Measurements from ENCODE around the gene B4GAT1.

The B4GAT1 gene

GRCh38 chr11:66339686-66340483, 7.5 kb downstream of the B4GAT1 start:
- TF ChIP-seq, protein P1, sequence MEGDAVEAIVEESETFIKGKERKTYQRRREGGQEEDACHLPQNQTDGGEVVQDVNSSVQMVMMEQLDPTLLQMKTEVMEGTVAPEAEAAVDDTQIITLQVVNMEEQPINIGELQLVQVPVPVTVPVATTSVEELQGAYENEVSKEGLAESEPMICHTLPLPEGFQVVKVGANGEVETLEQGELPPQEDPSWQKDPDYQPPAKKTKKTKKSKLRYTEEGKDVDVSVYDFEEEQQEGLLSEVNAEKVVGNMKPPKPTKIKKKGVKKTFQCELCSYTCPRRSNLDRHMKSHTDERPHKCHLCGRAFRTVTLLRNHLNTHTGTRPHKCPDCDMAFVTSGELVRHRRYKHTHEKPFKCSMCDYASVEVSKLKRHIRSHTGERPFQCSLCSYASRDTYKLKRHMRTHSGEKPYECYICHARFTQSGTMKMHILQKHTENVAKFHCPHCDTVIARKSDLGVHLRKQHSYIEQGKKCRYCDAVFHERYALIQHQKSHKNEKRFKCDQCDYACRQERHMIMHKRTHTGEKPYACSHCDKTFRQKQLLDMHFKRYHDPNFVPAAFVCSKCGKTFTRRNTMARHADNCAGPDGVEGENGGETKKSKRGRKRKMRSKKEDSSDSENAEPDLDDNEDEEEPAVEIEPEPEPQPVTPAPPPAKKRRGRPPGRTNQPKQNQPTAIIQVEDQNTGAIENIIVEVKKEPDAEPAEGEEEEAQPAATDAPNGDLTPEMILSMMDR (conservative IDR thresholded peaks at IDR 0.05; ENCODE audit: low read length), result no peak
- no peak for TF ChIP-seq EZH2phosphoT487 (IDR thresholded peaks at IDR 0.05; ENCODE audit: borderline replicate concordance)
- no peak overlapping the region for H3K9ac ChIP-seq (ENCODE audit: low read depth, low read length, poor library complexity, severe bottlenecking)

GRCh38 chr11:66339162-66339675, 8.2 kb downstream of the B4GAT1 start:
- no peaks in the 10 kb centered on the region for H3F3A ChIP-seq (ENCODE audit: low read depth)
- H3K36me3 ChIP-seq (ENCODE audit: insufficient read depth, low read length), result peaks cover 15% of the 10 kb centered on the region; the same call in 1 of the 2 replicates
- peaks cover 13% of the 10 kb centered on the region for H3K4me1 ChIP-seq (ENCODE audit: insufficient read depth, low read length, poor library complexity, severe bottlenecking)
- peaks cover 15% of the 10 kb centered on the region for H3K79me2 ChIP-seq (ENCODE audit: insufficient read depth, low read length)
- no peak overlapping the region for H3K4me2 ChIP-seq (ENCODE audit: low read depth, low read length, poor library complexity, severe bottlenecking)
- H4K20me1 ChIP-seq (ENCODE audit: insufficient read depth, low read length, poor library complexity, severe bottlenecking), result peaks cover 1% of the 10 kb centered on the region
- TF ChIP-seq EZH2phosphoT487 (IDR thresholded peaks at IDR 0.05; ENCODE audit: borderline replicate concordance), result no peak
- TF ChIP-seq, protein P1 (conservative IDR thresholded peaks at IDR 0.05; ENCODE audit: low read length), result no peak
- H3K9me2 ChIP-seq (replicated peaks; ENCODE audit: low read depth, low read length), result no peaks in the 10 kb centered on the region
- H3K4me3 ChIP-seq (ENCODE audit: low read length, poor library complexity, severe bottlenecking), result no peak overlapping the region
- no peaks in the 10 kb centered on the region for H3K9me3 ChIP-seq (ENCODE audit: insufficient read depth, low read depth, low read length)
- H3K9ac ChIP-seq (ENCODE audit: low read depth, low read length, poor library complexity, severe bottlenecking), result no peak overlapping the region
- H3K27me3 ChIP-seq (ENCODE audit: insufficient read depth, low read length, poor library complexity, severe bottlenecking), result no peaks in the 10 kb centered on the region
- H2AFZ ChIP-seq (ENCODE audit: low read length), result no peak overlapping the region

More at GRCh38 chr11:66339686-66340483, 7.5 kb downstream of the B4GAT1 start:
- no peak overlapping the region for H3K4me3 ChIP-seq (ENCODE audit: low read length, poor library complexity, severe bottlenecking)
- H3K9me3 ChIP-seq (ENCODE audit: insufficient read depth, low read depth, low read length), result no peaks in the 10 kb centered on the region
- H3K27me3 ChIP-seq (ENCODE audit: insufficient read depth, low read length, poor library complexity, severe bottlenecking), result no peaks in the 10 kb centered on the region
- no peak overlapping the region for H3K4me2 ChIP-seq (ENCODE audit: low read depth, low read length, poor library complexity, severe bottlenecking)
- no peak overlapping the region for H2AFZ ChIP-seq (ENCODE audit: low read length)
- no peaks in the 10 kb centered on the region for H3F3A ChIP-seq (ENCODE audit: low read depth)
- H4K20me1 ChIP-seq (ENCODE audit: insufficient read depth, low read length, poor library complexity, severe bottlenecking), result peaks cover 7% of the 10 kb centered on the region
- H3K9me2 ChIP-seq (replicated peaks; ENCODE audit: low read depth, low read length), result no peaks in the 10 kb centered on the region
- peaks cover 17% of the 10 kb centered on the region for H3K4me1 ChIP-seq (ENCODE audit: insufficient read depth, low read length, poor library complexity, severe bottlenecking)
- H3K79me2 ChIP-seq (ENCODE audit: insufficient read depth, low read length), result peaks cover 22% of the 10 kb centered on the region
- peaks cover 15% of the 10 kb centered on the region; the same call in 1 of the 2 replicates for H3K36me3 ChIP-seq (ENCODE audit: insufficient read depth, low read length)

DNA sequence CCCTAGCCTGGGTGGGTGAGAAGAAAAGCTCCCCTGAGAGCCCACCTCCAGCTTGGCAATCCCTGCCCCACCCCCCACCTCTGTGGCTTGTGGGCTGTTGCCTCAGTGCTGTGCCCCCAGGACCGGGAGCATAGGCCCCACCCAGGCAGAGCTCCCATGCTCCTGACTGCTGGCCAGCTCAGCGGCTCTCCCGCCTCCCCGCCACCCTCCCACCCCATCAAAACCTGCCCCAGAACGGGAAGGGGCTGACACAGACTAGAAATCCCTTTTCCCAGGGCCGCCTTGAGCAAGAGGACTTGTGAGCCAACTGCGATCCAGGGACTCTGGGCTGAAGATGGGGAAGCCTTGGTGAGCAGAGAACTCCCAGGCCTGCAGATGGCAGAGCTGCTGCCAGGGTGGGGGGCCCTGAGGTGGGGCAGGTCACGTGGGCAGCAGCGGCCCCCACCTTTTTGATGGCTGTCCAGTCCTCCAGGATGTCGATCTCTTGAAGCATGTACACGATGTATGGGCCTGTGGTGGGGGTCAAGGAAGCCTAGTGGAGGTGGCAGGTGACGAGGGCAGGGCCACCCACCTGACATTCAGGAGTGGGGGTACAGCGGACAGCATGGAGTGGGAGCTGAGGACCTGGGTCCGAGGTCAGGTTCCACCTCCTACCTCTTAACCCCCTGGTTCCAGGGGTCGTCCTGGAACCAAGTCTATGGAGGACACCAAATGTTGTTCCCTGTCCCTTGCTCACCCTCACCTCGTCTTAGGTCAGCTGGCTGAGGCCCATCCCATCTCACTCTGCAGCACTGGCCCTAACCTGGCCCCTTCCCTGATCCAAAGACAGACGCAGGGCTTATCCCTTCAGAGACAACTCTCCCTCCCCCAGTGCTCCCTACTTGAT, 8.9 kb downstream of the B4GAT1 start:
- TF ChIP-seq, protein P1 (conservative IDR thresholded peaks at IDR 0.05; ENCODE audit: low read length), result no peak
- TF ChIP-seq EZH2phosphoT487 (IDR thresholded peaks at IDR 0.05; ENCODE audit: borderline replicate concordance), result no peak
- H2AFZ ChIP-seq (ENCODE audit: low read length), result no peak overlapping the region
- peaks cover 8% of the 10 kb centered on the region; the same call in 1 of the 2 replicates for H3K79me2 ChIP-seq (ENCODE audit: insufficient read depth, low read length)
- H3K4me1 ChIP-seq (ENCODE audit: insufficient read depth, low read length, poor library complexity, severe bottlenecking), result peaks cover 8% of the 10 kb centered on the region
- H4K20me1 ChIP-seq (ENCODE audit: insufficient read depth, low read length, poor library complexity, severe bottlenecking), result no peaks in the 10 kb centered on the region
- H3K4me3 ChIP-seq (ENCODE audit: low read length, poor library complexity, severe bottlenecking), result no peak overlapping the region
- peaks cover 15% of the 10 kb centered on the region; the same call in 1 of the 2 replicates for H3K36me3 ChIP-seq (ENCODE audit: insufficient read depth, low read length)
- no peaks in the 10 kb centered on the region for H3K27me3 ChIP-seq (ENCODE audit: insufficient read depth, low read length, poor library complexity, severe bottlenecking)
- H3F3A ChIP-seq (ENCODE audit: low read depth), result no peaks in the 10 kb centered on the region
- no peaks in the 10 kb centered on the region for H3K9me3 ChIP-seq (ENCODE audit: insufficient read depth, low read depth, low read length)
- H3K4me2 ChIP-seq (ENCODE audit: low read depth, low read length, poor library complexity, severe bottlenecking), result no peak overlapping the region
- H3K9ac ChIP-seq (ENCODE audit: low read depth, low read length, poor library complexity, severe bottlenecking), result no peak overlapping the region
- H3K9me2 ChIP-seq (replicated peaks; ENCODE audit: low read depth, low read length), result no peaks in the 10 kb centered on the region
